Loucy (cell line): ENCODE measurements around the gene FHIT.

ENCODE experiments used
- EZH2phosphoT487 ChIP-seq: fragments of 200-600 bp; IDR thresholded peaks from 2 replicates; pipeline ENCODE4 v1.6.1; 2018; ENCODE audit warnings: antibody characterized with exemption, mild to moderate bottlenecking, moderate library complexity, borderline replicate concordance
- TF ChIP-seq, protein P1 (sequence below): fragments of 200-600 bp; sonication (generic); conservative IDR thresholded peaks from 2 replicates; pipeline ENCODE4 v1.5.1; 2014; ENCODE audit warnings: mild to moderate bottlenecking, antibody characterized with exemption, low read length

DNA sequence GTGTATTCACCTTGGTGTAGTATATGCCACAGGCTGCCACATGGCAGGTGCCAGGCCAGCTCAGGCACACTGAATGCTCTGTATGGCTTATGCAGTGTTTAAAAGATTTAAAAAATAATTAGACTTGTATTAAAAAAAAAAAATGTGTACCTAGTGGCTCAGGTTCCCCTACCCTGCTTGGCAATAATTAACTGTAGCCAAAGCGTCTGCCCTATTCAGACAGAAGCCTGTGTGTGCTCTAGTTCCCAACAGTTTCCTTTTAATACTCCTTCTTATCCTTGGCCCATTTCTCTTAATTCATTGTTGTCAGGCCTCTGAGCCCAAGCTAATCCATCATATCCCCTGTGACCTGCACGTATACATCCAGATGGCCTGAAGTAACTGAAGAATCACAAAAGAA is 1449.2 kb downstream of the FHIT start:
- TF ChIP-seq, protein P1, sequence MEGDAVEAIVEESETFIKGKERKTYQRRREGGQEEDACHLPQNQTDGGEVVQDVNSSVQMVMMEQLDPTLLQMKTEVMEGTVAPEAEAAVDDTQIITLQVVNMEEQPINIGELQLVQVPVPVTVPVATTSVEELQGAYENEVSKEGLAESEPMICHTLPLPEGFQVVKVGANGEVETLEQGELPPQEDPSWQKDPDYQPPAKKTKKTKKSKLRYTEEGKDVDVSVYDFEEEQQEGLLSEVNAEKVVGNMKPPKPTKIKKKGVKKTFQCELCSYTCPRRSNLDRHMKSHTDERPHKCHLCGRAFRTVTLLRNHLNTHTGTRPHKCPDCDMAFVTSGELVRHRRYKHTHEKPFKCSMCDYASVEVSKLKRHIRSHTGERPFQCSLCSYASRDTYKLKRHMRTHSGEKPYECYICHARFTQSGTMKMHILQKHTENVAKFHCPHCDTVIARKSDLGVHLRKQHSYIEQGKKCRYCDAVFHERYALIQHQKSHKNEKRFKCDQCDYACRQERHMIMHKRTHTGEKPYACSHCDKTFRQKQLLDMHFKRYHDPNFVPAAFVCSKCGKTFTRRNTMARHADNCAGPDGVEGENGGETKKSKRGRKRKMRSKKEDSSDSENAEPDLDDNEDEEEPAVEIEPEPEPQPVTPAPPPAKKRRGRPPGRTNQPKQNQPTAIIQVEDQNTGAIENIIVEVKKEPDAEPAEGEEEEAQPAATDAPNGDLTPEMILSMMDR, result no peak
- TF ChIP-seq EZH2phosphoT487, result no peak
